HL-60/S4 treated with phorbol 12-myristate 13-acetate at 8.2 ng/mL for 4 days and 3 days (cell line): ENCODE results near the gene SPINK8.
"Not testable (repeated sequence)": the region's sequence is repeated elsewhere in the genome, so short reads cannot be mapped to it uniquely, and the experiment has no call there.

Experiments
- in situ Hi-C: fragments of 300-500 bp; cut with MboI; formaldehyde crosslinking; loops from 2 replicates; pipeline ENCODE4 v1.15.0; 2022; ENCODE audit warnings: low sequenced_read_pairs

SPINK8 gene

DNA sequence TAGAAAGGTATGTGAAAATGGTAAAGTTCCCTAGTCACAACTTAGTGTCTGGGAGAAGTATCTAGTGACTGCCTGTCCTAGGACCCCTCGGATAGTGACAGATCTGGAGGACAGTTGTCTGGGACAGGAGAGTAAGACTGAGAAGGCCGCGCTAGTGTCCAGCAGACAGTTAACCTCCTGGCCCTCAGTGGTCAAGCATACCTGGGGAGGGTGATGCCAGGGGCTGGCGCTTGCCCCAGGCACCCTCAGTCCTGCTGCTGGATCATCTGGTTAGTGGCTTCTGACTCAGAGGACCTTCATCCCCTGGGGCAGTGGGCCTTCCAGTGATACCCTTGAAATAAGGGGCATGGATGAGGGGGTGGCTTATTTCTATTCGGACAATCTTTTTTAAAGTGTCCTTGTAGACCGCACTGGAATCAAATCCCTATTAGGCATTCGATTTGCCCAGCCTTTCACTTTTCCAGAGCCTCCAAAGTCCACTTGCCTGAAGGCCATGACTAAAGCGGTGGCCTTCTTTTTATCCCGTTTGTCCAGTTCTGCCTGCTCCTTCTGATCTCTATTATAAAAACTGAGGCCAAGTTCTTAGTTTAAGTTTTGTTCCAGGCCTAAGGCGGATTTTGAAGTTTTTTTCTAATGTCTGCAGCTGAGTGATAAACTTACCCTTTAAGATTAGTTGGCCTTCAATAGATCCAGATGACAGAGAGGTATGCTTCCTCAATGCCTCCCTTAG lies 1.6 kb downstream of the SPINK8 start:
- in situ Hi-C loops, result not testable (repeated sequence)

DNA sequence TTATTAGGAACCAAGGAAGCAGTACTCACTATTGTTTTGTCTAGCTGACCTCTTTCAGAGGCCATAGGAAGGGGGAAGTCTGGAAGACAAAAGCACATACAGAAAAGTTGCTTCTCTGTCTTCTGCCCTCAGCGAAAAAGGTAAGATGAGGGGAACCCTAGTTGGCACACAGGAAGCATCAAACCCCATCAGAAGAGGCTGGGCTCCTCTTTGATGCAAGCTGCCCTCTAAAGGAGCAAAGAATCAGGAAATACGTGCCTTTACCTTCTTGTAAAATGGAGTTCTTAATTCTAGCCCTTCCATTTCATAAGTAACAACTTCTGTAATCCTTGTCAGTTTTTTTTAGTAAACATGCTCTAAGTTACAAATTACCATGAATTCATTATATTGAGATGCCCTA lies 12.5 kb downstream of the SPINK8 start:
- in situ Hi-C loops, result no loop called here

DNA sequence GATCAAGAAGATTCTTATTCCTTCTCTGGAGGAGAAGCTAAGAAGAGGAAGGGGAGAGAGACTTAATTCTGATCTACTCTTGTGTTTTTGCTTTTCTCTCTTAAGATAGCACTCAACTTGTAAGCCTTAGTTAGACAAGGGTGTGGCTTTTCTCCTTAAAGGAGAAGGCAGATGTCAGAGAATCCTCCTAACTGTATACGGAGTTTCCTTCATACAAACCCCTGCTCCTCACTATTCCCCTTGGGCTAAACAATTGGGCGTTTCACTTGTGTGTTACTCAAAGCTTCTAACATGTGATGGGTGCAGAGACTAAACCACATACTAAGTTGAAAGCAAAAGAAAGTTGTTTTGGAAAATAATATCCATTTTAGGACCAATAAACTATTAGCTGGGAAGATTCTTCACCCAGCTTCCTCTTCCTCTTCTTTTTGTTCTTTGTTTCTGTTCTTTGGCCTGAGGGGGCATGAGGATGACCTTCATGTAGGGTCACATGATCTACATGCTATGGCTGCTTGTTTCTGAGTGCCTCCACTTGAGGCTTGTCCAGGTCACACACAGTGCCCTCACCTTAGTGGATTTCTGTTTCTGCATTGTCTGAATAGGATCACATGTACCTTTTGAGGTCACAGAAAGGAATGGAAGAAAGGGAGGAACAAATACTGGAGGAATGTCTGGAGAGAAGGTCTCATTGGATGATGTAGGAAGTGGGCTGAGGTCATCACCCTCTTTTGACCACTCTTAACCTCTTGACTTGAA lies 14.6 kb downstream of the SPINK8 start:
- in situ Hi-C loops, result no loop called here

DNA sequence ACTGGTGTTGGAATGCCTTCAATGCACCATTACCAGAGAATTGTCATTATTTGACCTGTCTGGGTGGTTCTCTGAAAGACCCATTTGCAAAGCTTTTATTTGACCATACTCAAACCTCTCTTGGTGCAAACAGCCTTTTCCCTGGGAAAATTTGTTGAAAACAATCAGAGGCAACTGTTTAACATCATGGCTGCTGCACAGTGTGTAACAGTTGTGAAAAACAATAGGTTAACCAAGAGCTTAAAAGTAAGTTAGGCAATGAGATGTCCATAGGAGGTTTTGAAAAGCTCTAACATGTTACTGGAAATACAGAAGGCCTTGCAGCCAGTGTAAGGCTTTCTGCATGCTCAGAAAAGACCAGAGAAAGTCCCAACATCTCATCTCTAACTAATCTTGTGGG lies 18.9 kb downstream of the SPINK8 start:
- in situ Hi-C loops, result no loop called here

DNA sequence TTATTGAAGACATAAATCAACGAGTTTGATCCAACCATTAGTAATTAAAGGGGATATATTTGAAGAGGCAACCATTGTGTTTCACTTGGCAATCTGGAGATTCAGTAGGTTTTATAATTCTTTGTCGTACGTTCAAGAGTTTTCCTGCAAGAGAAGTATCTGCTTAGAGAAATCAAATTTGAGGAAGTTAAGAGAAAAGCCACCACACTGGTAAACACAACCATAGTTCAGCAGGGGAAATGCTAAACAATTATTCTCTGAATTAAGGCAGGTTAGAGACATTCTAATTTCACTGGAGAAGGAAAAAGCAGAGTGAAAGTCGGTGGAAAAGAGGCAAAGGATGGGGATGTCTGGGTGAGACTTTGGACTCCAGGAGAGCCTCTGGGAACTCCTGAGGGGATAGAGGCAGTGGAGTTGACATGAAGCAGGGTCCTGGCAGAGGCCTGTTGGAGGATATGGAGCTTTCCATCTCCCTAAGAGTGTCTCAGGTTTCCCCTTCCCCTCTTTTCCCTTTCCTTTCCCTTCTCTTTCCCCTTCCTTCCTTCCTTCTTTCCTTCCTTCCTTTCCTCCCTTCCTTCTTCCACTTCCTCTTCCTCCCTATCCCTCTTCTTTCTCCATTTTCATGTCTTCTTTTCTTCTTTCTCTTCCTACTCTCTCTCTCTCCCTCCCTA lies 26.5 kb downstream of the SPINK8 start:
- in situ Hi-C loops, result no loop called here

DNA sequence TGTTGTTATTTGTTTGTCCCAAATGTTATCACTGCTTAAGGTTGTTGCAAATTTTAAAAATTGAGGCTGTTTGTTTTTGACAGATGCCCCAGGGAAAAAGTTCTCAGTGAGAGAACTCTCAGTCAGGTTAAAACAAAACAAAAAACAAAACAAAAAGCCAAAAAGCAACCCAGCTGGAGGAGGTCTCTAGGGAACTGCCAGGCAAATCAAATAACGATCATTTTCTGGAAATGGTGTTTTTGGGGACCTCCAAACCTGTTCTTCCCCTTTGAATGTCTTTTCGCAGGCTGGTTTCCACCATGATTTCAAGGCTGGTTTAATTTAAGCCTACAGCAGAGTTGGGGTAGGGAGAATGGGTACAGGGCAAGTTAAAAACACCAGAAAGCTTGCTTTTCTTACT lies 27.2 kb downstream of the SPINK8 start:
- in situ Hi-C loops, result no loop called here

DNA sequence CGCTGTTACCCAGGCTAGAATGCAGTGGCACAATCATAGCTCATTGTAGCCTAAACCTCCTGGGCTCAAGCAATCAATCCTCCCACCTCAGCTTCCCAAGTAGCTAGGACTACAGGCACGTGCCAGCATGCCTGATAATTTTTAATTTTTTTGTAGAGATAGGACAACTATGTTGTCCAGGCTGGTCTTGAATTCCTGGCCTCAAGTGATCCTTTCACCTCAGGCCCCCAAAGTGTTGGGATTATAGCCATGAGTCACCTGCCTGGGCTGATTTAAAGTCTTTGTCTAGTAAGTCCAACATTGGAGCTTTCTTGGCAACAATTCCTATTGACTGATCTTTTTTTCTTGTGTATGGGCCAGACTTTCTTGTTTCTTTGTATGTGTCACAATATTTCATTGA lies 28.1 kb downstream of the SPINK8 start:
- in situ Hi-C loops, result no loop called here

DNA sequence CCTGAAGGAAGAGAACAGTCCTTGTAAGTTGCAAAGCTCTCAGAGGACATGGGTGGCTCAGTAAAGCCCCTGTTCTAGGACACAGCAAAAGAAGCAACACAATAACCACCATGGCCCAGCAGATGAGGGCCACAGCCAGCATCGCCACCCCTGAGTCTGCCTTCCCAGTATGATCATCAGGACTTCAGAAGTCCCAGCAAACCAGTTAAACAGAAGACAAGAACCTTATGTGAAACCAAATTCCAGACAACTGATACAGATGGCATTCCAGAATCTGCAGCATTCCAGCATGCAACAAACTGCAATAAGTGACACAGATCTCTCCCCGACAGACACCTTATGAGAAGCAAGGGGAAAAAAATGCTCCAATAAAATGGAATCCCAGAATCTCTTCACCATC lies 30.4 kb downstream of the SPINK8 start:
- in situ Hi-C loops, result no loop called here

DNA sequence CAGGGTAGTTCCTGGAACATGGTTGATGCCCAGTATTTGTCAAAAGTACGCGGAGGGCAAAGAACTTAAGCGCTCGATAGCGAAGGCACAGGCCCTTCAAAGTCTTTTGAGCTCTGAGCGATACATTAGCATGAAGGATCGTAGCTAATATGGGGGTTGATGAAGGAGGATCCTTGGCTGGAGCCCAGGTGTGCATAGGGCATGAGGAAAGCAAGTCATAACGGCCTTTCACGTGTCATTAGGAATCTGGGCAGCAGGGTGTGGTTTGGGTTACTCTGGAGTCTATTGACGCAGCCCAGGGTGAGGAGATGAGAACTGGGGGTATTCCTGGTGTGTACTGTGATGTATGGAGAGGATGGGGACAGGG lies 31.7 kb downstream of the SPINK8 start:
- in situ Hi-C loops, result no loop called here

DNA sequence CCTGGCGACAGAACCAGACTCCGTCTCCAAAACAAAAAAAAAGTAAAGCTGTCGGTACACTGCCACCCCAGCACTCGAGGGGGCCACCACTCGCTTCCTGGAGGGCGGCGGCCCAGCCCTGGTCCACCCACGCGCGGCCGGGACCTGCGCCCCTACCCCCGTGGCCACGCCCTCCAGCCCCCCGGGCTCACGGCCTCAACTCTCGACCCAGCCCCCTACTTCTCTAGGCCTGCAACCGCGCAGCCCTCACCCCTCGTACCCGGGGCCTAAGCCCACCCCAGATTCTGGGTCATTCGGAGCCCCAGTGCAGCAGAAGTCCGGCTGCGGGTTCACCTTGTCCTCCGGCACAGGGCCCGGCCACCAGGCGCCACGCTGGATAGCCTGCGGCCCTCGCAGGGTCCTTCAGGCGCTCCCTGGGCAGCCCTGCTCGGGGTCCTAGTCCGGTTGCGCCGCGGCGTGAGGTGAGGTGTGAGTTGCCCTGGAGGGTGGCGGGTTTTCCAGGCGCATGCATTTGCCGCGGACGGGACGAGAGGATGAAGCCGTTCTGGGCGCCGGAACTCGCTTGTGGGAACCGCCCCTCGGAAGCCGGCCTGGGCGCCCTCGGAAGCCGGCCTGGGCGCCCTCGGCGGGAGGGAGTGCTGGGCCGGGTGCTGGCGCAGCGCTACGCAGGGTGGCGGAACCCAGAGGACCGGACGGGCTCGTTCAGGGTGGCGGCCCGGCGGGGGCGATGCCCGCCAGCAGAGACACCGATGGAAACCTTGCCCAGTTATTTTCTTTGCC lies 32.3 kb downstream of the SPINK8 start, which contains the start of gene NME6:
TSS of gene NME6 (minus strand) at position 348 of the 780 bp plus-strand sequence.
- in situ Hi-C loops, result no loop called here

DNA sequence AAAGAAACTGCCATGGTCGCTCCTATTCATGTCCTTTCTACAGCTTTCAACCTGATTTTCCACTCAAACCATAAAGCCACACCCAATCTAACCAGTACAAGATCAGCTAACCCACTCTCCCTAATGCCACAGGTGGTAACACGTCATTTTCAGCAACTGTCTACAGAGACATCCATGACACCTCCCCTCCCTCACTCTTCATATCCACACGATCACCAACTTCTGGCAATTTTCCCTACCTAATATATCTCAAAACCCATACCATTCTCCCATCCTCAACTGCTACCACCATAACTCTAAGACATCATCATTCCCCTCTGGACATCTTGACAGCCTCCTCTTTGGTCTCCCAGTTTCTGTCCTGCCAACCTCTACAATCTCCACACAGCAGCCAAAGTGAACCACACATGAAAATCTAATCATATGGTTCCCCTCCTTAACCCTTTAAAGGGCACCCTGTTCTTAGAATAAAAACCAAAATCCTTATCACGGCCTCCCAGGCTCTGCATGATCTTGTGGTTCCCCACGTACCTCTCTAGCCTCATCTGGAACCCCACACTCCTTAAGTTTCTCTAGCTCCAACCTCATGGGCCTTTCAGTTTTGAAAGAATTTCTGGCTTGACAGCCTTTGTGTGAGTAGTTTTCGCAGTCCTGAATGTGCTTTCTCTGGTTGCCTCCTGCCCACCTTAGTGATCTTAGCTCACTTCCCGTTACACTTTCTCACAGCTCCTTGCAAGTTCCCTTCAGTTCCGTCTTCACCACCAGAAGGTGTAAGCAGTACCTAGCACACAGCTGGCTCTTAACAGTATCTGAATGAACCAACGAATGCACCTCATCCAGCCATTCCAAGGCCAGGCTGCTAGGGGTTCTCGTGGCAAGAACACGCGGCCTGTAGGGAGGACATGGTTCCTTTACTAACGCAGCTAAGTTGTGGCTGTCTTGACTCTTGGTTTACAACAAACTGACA lies 33.4 kb downstream of the SPINK8 start:
- in situ Hi-C loops, result no loop called here

DNA sequence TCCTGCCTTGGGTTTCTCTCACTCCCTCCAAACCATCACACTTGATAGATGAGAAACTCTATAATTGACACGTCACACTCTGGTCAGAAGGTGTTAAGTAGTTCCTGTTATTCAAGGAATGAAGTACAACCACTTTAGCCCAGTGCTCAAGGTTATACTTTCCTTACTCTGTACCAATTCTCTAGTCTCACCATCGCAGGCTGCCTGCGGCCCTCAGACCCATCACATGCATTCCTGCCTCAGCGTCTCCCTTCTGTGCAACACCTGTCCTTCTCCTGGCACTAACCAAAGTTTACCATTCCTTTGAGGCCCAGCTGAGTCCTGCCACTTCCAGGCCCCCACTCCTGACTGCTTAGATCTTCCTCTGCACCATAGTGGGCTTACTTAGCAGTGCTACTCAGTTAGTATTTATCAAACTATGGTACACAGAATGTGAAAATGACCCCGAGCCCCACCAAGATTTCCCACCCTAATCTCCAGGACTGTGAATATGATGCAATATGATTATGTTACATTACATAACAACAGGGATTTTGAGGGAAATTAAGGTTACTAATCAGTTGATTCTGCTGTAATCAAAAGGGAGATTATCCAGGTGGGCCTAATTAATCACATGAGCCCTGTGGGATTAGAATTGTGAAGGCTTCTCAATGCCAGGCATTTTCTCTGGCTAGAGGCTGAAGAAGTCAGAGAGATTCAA lies 36.2 kb downstream of the SPINK8 start:
- in situ Hi-C loops, result no loop called here

DNA sequence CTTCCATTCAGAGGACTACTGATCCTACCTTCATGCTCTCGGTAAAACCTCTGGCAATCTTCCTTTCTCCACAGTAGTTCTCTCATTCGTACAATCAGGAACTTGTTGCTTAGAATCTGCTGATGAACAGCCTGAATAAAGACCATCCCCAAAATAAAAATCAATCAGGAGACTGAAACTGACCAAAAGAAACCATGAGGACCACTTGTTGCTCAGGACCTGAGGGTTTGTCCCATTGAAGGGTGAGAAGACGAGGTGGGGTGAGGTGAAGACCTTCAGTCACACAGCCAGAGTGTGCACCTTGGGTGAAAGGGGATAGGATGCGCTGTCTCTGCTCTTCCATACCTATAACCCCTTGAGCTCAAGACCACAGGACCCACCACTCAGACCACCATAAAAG lies 36.8 kb downstream of the SPINK8 start:
- in situ Hi-C loops, result no loop called here

DNA sequence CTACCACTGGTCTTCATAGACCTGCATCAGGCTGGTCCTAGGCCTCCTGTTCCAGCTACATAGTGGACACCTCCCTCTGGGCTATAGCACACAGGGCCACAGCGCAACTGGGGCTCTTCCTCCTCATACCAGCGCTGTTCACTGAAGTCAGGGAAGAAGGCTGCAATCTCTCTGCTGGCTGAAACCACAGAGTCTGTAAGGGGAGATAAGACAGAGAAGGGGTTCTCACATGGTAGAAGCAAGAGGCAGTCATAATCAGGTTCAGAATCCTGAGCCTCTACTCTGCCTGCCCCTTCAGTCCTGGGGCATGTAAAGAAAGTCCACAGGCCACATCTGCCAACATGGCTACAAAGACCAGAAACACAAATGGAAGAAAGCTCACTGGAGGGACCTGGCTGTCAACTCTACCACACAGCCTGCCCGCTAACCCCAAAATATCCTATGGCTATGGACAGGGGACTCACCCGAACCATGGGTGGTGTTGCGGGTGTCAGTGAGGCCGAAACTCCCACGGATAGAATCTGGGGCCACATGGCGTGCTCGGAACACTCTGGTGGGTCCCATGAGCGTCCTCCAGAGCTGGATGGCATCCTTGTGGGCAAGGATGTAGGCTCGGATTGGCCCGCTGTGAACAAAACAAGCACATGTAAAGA lies 38.7 kb downstream of the SPINK8 start:
- in situ Hi-C loops, result no loop called here

DNA sequence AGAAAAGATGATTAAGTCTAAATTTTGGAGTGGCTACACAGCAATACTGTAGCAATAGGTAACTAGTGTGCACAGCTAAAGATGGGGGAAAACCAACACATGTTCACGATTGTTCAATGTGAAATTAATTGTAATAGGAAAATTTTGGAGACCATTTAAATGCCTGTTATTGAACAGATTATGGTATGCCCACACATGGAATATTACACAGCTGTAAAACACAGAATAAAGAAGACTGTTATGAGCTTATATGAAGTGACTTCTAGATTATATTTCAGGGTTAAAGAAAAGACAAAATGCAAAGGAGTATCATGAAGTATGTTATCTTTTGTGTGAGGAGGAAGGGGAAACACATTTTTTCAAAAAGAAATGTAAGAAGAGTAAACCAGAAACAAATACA lies 43.8 kb downstream of the SPINK8 start:
- in situ Hi-C loops, result no loop called here

DNA sequence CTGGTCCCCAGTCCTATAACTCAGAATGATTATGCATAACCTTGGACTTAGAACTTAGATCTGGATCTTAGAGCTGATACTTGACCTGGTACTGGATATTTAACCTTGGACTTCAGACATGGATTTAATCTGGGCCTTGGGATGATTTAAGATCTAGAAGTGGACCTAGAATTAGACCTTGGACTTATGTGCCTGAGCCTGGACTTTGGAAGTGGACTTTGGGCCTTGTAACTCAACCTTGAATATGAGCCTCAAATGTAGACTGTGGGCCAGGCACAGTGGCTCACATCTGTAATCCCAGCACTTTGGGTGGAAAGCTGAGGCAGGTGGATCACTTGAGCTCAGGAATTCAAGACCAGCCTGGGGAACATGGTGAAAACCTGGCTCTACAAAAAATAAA lies 46.4 kb downstream of the SPINK8 start:
- in situ Hi-C loops, result no loop called here

DNA sequence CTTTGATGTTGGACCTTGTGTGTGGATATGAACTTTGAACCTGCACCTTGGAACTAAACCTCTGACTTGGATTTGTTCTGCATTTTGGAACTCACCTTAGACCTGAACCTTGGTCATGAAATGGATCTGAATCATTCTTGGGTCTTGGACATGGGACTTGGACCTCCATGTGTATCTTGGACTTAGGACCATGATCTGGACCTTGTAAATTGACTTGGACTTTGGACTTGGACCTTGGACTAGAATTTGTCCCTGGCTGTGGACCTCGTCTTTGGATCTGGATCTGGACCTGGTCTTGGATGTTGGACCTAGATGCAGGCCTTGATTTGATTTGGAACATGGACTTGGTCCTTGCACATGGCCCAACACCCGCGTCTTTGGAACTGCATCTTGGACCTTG lies 47.2 kb downstream of the SPINK8 start:
- in situ Hi-C loops, result no loop called here

DNA sequence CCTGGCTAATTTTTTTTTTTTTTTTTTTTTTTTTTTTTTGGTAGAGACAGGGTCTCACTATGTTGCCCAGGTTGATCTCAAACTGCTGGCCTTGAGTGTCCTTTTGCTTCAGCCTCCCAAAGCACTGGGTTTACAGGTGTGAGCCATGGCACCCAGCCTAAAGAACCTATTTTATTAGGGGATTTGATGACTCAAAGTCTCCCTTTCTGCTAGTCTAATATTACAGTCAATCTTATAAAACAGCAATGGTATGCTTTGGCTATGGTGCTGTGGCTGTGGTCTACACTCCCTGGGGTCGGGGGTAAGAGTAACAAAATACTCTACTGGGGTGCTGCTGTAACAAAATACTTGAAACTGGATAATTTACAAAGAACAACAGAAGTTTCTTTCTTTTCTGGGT lies 47.8 kb downstream of the SPINK8 start:
- in situ Hi-C loops, result no loop called here

DNA sequence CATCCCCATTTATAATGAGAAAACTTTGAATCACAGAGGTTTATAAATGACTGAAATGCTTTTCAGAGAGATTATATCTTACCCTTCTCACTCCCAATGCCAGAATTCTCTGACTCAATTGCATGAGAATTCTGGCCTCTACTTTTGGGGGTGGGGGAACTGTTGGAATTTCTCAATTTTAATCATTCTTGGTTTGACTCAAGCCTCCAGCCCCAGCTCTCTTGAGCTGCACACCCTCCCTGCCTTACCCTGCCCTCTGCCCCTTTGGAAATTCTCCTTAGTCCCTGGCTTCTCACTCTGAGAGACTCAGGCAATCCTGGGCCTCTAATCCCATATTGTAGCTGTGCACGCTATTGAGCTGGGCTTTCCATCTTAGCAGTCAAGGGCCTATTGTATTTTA lies 48.3 kb downstream of the SPINK8 start:
- in situ Hi-C loops, result no loop called here
